AG09309 (cell line): ENCODE results near the gene HAUS7.

Experiments used
- DNase-seq: peaks from one replicate; pipeline ENCODE4 v3.0.0-alpha.2; 2010; ENCODE audit warnings: low read depth
- H3K4me3 ChIP-seq: 2 replicates; pipeline ENCODE4 v1.5.1; 2011; ENCODE audit warnings: mild to moderate bottlenecking, low read depth, low read length, moderate library complexity; ENCODE audit not compliant: control insufficient read depth
- CTCF ChIP-seq: IDR thresholded peaks from 2 replicates; pipeline ENCODE4 v1.5.1; 2011; ENCODE audit warnings: mild to moderate bottlenecking, low read depth, low read length, inconsistent platforms; ENCODE audit not compliant: insufficient read depth, control insufficient read depth; ENCODE audit errors: missing control alignments

Gene HAUS7

GRCh38 chrX:153481043-153481442, 10.7 kb upstream of the HAUS7 start:
- DNase-seq: no peak
- no peak for TF ChIP-seq CTCF
- no peak overlapping the region for H3K4me3 ChIP-seq

GRCh38 chrX:153478746-153479145, 8.4 kb upstream of the HAUS7 start:
- TF ChIP-seq CTCF: no peak
- no peak overlapping the region for H3K4me3 ChIP-seq
- DNase-seq: no peak

GRCh38 chrX:153477901-153478300, 7.5 kb upstream of the HAUS7 start:
- DNase-seq: no peak
- no peak for TF ChIP-seq CTCF
- H3K4me3 ChIP-seq: no peak overlapping the region

GRCh38 chrX:153477364-153477857, 7.0 kb upstream of the HAUS7 start:
- TF ChIP-seq CTCF: no peak
- no peak for DNase-seq
- H3K4me3 ChIP-seq: no peak overlapping the region

GRCh38 chrX:153476666-153477363, 6.4 kb upstream of the HAUS7 start:
- TF ChIP-seq CTCF: no peak
- DNase-seq: no peak
- no peak overlapping the region for H3K4me3 ChIP-seq

- no peak overlapping the region for H3K4me3 ChIP-seq
- no peak for TF ChIP-seq CTCF
- no peak for DNase-seq
Observed at GRCh38 chrX:153475751-153476281, 5.4 kb upstream of the HAUS7 start.
